GM19372 (cell line): Measurements from ENCODE around the gene PRRC2A.

Experiments used
- ATAC-seq: cut with Tn5 transposase; IDR thresholded peaks from one replicate; pipeline ENCODE4 v1.9.1; 2021; ENCODE audit warnings: mild to moderate bottlenecking, low read depth, moderate library complexity; ENCODE audit not compliant: unreplicated experiment

The PRRC2A gene

DNA sequence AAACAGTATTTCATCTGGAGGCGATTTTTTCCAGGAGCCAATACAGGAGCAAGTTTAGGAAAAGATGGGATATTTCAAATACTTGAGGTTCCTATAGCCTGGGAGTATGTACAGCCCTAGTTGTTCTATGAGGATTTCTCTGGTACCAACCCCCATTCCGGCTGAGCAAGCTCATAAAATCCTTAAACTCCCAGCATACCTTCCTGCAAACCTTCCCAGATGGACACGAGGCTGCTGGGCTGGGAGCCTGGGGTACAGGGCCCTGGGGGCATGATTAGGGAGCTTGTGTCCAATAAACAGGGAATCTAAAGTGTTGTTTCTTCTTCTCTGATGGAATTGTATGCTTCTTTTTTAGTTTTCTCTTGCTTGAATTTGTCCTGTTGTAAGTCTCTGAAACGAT lies 1.5 kb downstream of the PRRC2A start:
- no peak for ATAC-seq

DNA sequence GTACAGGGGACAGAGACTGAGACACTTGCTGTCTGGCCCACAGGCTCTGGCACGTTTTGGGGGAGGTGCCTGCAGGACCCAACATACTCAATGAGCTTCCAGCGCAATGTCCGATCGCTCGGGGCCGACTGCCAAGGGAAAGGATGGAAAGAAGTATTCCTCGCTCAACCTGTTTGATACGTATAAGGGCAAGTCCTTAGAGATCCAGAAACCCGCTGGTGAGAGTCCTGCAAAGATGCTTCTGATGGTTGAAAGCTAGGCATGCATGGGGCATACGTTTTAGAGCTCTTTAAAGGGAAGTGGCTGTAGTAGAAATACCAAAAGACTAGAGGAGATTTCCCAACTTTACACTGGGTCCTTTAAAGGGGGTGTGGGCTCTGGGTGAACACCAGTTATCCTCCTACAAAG lies 2.2 kb downstream of the PRRC2A start:
- no peak for ATAC-seq

DNA sequence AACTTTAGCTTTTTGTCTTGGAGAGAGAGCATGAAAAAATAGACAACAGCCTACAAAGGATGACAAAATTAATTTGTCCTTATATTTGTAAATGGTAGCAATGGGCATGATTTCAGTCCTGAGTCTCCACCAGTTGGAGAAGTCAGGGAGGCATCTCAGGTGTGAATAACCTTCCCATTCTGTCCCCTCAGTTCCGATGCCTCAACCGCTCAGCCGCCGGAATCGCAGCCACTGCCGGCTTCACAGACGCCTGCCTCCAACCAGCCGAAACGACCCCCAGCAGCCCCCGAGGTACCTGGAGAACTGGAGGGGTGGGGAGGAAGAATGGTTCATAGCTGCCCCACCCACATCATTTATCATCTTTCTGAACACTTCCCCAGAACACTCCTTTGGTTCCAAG lies 3.6 kb downstream of the PRRC2A start:
- no peak for ATAC-seq

DNA sequence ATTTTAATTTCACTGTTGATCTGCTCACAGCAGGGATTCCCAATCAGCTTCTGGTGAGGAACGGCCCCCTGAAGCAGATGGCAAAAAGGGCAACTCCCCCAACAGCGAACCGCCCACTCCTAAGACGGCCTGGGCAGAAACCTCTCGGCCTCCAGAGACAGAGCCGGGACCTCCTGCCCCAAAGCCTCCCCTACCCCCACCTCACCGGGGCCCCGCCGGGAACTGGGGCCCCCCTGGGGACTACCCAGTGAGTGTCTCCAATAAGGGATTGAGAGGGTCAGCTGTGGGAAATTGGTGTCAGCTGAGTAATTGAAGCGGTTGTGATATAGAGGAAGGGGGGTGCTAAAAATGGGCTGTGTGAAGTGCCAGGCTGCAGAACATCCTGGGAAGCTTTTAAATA lies 6.4 kb downstream of the PRRC2A start:
- ATAC-seq = no peak

DNA sequence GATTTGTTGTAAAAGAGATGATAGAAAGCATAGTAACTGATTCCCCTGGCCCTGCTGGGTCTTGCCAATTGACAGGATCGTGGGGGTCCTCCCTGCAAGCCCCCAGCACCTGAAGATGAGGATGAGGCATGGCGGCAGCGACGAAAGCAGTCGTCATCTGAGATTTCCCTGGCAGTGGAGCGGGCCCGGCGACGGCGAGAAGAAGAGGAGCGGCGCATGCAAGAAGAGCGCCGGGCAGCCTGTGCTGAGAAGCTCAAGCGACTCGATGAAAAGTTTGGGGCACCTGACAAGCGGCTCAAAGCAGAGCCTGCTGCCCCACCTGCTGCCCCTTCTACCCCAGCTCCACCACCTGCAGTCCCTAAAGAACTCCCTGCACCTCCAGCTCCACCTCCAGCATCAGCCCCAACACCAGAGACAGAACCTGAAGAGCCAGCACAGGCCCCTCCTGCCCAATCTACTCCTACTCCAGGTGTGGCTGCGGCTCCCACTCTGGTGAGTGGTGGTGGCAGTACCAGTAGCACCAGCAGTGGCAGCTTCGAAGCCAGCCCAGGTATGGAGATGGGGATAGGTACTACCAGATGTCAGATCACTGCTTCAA lies 7.3 kb downstream of the PRRC2A start:
- no peak for ATAC-seq

DNA sequence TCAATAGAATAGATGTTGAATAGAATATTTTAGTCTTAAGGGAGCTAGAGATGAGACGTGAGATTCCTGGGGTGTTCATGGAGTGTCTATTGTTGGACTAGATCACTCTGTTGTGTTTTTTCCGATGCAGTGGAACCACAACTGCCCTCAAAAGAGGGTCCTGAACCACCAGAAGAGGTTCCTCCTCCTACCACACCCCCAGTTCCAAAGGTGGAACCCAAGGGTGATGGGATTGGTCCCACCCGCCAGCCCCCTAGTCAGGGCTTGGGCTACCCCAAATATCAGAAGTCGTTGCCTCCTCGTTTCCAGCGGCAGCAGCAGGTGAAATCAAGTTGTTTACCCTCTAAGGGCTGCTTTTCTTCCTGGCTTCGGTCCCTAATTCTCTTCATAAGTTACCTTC lies 8.5 kb downstream of the PRRC2A start:
- no peak for ATAC-seq

DNA sequence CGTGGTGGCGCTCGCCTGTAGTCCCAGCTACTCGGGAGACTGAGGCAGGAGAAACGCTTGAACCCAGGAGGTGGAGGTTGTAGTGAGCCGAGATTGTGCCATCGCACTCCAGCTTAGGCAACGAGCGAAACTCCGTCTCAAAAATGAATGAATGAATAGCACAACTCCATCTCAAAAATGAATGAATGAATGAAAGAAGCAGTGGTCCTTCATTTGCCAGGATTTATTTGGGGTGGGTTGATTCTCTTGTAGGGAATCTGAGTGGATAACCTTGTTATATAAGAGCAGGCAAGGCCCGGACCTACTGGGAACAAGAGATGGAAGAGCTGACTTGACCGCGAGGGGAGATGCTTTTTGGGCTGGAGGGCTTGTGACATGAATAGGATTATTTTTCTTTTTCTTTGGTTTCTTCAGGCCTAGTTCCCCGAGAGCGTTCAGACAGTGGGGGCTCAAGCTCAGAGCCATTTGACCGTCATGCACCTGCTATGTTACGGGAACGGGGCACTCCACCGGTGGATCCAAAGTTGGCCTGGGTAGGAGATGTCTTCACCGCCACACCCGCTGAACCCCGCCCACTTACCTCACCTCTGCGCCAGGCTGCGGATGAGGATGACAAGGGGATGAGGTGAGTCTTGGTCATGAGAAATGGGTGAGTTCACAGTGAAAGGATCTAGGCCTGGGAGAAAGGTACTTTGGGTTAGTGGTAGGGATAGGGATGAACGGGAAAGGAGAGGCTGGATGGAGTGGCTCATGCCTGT lies 9.8 kb downstream of the PRRC2A start:
- ATAC-seq = no peak

DNA sequence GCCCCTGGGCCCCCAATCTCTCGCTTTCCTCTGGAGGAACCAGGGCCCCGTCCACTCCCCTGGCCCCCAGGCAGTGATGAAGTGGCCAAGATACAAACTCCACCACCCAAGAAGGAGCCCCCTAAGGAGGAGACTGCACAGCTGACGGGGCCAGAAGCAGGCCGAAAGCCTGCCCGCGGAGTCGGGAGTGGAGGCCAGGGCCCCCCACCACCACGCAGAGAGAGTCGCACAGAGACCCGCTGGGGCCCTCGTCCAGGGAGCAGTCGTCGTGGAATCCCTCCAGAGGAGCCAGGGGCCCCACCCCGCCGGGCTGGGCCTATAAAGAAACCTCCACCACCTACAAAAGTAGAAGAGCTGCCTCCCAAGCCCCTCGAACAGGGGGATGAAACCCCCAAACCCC lies 10.7 kb downstream of the PRRC2A start:
- ATAC-seq = no peak

DNA sequence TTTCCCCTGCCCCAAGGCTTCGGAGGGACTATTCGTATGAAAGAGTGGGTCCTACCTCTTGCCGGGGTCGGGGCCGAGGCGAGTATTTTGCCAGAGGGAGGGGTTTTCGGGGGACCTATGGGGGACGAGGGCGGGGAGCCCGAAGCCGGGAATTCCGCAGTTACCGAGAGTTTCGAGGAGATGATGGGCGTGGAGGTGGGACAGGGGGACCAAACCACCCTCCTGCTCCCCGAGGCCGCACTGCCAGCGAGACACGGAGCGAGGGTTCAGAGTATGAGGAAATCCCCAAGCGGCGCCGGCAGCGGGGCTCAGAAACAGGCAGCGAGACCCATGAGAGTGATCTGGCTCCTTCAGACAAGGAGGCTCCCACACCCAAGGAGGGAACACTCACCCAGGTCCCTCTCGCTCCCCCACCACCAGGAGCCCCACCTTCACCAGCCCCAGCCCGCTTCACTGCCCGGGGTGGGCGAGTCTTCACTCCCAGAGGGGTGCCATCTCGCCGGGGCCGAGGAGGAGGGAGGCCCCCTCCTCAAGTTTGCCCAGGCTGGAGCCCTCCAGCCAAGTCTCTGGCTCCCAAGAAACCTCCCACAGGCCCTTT lies 11.3 kb downstream of the PRRC2A start:
- no peak for ATAC-seq

DNA sequence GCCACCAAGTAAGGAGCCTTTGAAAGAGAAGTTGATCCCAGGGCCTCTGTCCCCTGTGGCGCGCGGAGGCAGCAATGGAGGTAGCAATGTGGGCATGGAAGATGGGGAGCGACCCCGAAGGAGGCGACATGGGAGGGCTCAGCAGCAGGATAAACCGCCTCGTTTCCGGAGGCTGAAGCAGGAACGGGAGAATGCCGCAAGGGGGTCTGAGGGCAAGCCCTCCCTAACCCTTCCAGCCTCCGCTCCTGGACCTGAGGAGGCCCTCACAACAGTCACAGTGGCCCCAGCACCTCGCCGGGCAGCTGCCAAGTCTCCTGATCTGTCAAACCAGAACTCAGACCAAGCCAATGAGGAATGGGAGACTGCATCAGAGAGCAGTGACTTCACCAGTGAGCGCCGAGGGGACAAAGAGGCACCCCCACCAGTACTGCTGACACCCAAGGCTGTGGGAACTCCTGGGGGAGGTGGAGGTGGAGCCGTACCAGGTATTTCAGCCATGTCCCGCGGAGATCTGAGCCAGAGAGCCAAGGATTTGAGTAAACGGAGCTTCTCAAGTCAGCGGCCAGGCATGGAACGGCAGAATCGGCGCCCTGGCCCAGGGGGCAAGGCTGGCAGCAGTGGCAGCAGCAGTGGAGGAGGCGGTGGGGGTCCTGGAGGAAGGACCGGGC lies 11.9 kb downstream of the PRRC2A start:
- no peak for ATAC-seq

DNA sequence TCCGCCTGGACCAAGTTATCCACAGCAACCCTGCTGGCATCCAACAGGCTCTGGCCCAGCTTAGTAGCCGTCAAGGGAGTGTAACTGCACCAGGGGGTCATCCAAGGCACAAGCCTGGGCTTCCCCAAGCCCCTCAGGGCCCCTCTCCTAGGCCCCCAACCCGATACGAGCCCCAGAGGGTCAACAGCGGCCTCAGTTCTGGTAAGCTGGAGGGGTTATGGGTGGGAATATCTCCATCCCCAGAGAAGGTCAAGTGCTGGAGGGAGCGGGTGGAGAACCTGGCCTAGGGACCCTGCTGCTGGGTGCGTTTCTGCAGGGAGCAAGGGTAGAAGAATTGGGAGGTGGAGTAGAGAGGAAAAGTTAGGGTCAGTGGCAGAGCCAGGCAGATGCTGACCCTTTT lies 12.9 kb downstream of the PRRC2A start:
- no peak for ATAC-seq

DNA sequence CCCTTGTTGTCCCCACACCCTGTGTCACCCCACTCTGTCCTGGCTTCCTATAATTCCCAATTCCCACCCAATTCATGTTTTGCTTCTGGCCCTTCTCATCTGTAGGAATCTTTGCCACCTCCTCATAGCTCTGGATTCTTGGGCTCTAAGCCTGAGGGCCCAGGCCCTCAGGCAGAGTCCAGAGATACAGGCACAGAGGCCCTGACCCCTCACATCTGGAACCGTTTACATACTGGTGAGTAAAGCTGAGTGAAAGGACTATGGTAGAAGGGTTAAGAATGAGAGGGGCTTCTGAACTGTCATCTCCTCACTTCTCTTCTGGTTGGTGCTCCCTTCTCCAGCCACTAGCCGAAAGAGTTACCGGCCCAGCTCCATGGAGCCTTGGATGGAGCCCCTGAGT lies 13.6 kb downstream of the PRRC2A start:
- no peak for ATAC-seq

DNA sequence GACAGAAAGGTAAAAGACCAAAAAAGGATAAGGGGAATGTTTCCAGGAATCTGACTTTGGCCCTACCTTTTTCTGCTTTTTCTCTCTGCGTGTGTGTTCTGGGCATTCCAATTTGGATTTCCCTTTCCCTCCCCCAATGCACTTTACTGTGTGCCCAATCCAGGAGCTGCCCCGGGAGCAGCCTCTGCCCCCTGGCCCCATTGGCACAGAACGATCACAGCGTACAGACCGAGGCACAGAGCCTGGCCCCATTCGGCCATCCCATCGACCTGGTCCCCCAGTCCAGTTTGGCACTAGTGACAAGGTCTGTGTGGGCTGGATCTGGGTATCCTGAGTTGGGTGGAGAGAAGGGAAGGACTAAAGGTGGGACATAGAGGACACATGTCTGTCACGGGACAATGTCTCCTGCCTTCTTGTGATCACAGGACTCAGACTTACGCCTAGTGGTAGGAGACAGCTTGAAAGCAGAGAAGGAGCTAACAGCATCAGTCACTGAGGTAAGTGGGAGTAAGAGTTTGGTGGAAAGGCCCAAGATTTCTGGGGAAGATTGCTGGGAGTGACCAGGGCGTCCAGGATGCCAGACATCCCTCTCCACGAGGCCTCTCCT lies 14.6 kb downstream of the PRRC2A start:
- ATAC-seq = no peak

DNA sequence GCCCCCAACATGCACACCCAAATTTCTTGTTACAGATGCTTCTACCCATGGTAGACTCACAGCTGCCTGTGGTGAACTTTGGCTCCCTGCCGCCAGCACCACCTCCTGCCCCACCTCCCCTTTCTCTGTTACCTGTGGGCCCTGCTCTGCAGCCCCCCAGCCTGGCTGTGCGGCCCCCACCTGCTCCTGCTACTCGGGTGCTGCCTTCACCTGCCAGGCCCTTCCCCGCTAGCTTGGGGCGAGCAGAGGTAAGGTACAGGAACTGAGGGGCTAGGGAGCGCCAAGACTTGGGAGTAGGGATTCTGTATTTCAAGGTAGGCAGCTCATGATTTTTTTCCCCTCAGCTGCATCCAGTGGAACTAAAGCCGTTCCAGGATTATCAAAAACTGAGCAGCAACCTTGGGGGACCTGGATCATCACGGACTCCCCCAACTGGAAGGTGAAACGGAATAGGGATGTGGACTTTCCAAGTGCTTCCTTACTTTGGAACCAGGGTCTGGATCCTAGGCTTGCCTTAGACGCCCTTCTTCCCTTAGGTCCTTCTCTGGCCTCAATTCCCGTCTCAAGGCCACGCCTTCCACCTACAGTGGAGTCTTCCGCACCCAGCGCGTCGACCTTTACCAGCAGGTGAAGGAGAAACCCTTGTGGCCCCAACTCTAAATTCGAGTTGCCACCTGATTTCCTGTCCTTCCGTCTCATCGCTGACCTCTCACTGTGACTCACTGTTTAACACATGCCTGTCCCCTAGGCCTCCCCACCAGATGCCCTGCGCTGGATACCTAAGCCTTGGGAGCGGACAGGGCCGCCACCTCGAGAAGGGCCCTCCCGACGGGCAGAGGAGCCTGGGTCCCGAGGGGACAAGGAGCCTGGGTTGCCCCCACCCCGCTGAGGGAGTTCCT lies 16.4 kb downstream of the PRRC2A start:
- ATAC-seq = no peak

DNA sequence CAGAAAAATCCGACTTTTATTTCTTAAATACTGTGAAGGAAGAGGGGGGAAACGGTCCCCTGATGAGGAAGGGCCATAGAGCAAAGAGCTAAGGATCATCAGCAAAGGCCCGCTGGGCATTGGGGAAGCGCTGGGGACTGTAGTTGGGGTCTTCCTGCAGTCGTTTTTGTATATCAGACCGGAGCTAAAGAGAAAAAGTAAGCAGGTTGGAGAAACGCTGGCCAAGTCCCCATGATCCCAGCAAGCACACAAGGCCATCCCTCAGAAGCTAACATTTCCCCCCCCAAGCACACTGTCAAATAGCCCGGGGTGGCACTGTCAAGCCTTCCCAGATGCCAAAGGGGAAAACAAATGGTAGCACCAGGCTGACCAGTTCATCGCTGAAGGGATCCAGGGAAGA lies 18.5 kb downstream of the PRRC2A start:
- no peak for ATAC-seq

DNA sequence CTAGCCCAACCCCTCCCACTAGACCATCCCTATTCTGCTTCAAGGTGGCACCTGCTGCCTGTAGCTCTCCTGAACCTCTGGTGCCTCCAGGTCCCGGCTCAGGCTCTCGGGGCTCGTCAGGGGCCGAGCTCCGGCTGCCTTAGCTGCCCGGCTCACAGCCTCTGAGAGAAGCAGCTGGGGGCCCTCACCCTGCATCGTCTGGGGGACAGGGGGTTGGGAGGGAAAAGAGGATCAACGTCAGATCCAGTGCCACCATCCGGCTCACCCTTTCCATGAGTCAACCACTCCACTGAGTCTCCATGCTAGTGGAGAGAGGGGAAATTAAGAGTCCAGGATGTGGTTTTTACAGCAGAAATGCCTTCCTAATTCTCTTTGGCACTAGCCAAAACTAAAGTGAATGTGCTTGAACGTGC lies 18.9 kb downstream of the PRRC2A start:
- no peak for ATAC-seq

DNA sequence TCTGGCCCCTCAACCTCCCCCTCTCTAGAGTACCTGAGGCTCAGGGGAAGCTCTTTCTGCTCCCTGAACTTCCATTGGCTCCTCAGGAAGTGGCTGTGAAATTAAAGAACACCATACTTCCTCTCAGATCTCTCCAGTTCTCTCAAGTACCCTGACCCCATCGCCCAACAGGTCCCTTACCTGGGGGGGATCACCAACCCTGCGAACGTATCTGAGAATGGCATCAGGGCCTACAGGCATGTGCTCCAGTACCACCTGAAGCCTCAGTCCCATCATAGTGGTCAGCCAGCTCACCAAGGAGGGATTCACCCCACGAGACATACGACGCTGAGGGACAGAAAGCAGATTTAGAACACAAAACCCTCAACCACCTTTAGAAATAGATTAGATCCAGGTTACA lies 20.1 kb downstream of the PRRC2A start:
- ATAC-seq = no peak

DNA sequence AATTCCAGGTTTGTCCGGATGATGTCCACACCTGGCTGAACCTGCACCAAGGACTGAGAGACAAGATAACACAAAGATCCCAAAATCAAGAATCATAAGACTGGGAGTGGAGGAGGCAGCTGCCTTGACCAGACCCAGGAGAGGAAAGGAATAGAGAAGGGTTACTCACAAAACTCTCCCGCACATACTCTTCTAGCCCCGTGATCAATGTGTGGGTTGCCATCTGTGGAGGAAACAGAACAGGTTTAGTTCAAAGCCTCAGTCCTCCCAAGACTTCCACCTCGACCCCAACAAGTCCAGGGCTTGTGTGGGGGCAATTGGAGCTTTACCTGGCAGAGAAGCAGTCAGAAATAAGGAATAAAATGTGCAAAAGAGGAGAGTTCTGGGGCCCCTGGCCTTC lies 20.9 kb downstream of the PRRC2A start:
- no peak for ATAC-seq

DNA sequence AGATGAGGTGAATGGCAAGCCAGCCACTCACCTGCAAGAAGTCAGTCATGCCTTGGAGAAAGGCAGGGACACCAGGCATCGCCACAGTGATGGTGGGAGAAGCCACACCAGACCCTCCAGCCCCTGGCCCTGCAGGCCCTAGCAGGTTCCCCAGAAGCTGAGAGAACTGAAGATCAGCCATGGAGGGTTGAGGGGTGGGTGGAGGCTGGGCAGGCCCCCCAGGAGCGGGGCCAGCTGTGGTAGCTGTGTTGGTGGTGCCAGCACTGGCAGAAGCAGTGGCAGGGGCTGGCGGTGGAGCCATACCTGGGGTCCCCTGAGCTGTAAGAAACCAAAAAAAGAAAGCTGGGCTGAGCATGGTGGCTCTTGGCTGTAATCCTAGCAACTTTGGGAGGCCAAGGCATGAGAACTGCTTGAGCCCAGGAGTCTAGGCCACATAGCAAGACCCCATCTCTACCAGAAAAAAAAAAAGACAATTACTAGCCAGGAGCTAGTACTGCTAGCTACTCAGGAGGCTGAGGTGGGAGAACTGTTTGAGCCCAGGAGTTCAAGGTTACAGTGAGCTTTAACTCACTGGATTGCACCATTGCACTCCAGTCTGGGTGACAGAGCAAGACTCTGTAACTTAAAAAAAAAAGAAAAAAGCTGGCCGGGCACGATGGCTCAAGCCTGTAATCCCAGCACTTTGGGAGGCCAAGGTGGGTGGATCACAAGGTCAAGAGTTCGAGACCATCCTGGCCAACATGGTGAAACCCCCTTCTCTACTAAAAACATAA lies 22.5 kb downstream of the PRRC2A start:
- ATAC-seq = no peak
